Subcutaneous abdominal adipose tissue (tissue), 5 donors: ENCODE results near the gene SEMA3E.

Experiments used
- H3K27ac ChIP-seq: one replicate; pipeline ENCODE4 v1.7.0; 2013; ENCODE audit warnings: low read depth, mild to moderate bottlenecking, inconsistent platforms, low read length, moderate library complexity
- H3K27me3 ChIP-seq, 5 donors: one replicate each; pipeline ENCODE4 v1.7.0; 2013; ENCODE audit warnings: low read length in 5 of 5, inconsistent platforms in 1 of 5; ENCODE audit not compliant: control insufficient read depth in 5 of 5, insufficient read depth in 4 of 5
- H3K36me3 ChIP-seq, 5 donors: one replicate each; pipeline ENCODE4 v1.7.0; 2013; ENCODE audit warnings: low read length in 5 of 5; ENCODE audit not compliant: control insufficient read depth in 5 of 5, insufficient read depth in 5 of 5
- H3K4me1 ChIP-seq, 5 donors: one replicate each; pipeline ENCODE4 v1.7.0; 2013; ENCODE audit warnings: low read length in 5 of 5, mild to moderate bottlenecking in 3 of 5, moderate library complexity in 1 of 5; ENCODE audit not compliant: control insufficient read depth in 5 of 5, insufficient read depth in 5 of 5
- H3K4me3 ChIP-seq, 5 donors: one replicate each; pipeline ENCODE4 v1.7.0; 2013; ENCODE audit warnings: low read length in 5 of 5, low read depth in 1 of 5
- H3K9ac ChIP-seq, 5 donors: one replicate each; pipeline ENCODE4 v1.7.0; 2013; ENCODE audit warnings: low read length in 5 of 5, mild to moderate bottlenecking in 4 of 5, moderate library complexity in 3 of 5
- H3K9me3 ChIP-seq, 5 donors: one replicate each; pipeline ENCODE4 v1.7.0; 2013; ENCODE audit warnings: low read length in 5 of 5; ENCODE audit not compliant: control insufficient read depth in 5 of 5
- donor health status: healthy.
- donor health status: healthy.
- donor health status: healthy.
- donor health status: healthy.
- donor health status: healthy.

Gene SEMA3E

GRCh38 chr7:83643739-83644138 is 5.2 kb downstream of the SEMA3E start:
- Histone ChIP-seq H3K4me3 (no peak overlapping the region), H3K36me3 (no peaks in the 10 kb centered on the region), H3K27me3 (no peaks in the 10 kb centered on the region), H3K4me1 (peaks cover 0 to 8% (median 4%) of the 10 kb centered on the region in 5 donors), H3K9ac (no peak overlapping the region), H3K9me3 (no peaks in the 10 kb centered on the region), H3K27ac (no peak overlapping the region)

GRCh38 chr7:83643012-83643411 is 5.9 kb downstream of the SEMA3E start:
- Histone ChIP-seq H3K9me3 (no peaks in the 10 kb centered on the region), H3K4me3 (no peak overlapping the region), H3K36me3 (no peaks in the 10 kb centered on the region), H3K27me3 (no peaks in the 10 kb centered on the region), H3K4me1 (peaks cover 0 to 2% (median 0%) of the 10 kb centered on the region in 5 donors), H3K9ac (no peak overlapping the region), H3K27ac (no peak overlapping the region)

- Histone ChIP-seq H3K36me3 (no peaks in the 10 kb centered on the region), H3K9ac (no peak overlapping the region), H3K27ac (no peak overlapping the region), H3K9me3 (no peaks in the 10 kb centered on the region), H3K4me1 (peaks cover 0 to 2% (median 0%) of the 10 kb centered on the region in 5 donors), H3K27me3 (no peaks in the 10 kb centered on the region), H3K4me3 (no peak overlapping the region)
Observed at GRCh38 chr7:83640731-83641537, 8.0 kb downstream of the SEMA3E start.

GRCh38 chr7:83640240-83640639 is 8.7 kb downstream of the SEMA3E start:
- Histone ChIP-seq H3K4me3 (no peak overlapping the region), H3K4me1 (peaks cover 0 to 2% (median 0%) of the 10 kb centered on the region in 5 donors), H3K27ac (no peak overlapping the region)

DNA sequence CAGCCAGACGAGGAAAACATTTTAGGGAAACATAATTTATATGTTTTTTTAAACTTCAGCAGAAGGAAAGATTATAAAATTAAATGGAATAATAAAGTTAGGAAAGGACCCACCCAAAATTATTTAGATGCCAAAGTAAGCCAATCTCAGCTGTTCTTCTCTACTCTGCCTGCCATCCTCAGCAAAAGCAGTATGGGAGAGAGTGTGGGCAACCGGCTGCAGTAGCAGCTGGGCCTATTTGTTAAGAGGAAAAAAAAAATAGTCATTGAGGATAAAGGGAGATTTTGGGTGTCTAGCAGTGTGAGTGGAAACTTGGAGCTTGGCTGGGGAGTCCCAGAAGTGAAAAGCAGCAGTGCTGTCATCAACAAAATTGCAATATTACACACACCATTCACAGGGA is 15.4 kb downstream of the SEMA3E start:
- no peaks in the 10 kb centered on the region for H3K27me3 ChIP-seq
- H3K4me1 ChIP-seq: no peaks in the 10 kb centered on the region
- no peak overlapping the region for H3K4me3 ChIP-seq
- no peaks in the 10 kb centered on the region for H3K9me3 ChIP-seq
- H3K27ac ChIP-seq: no peak overlapping the region
- no peaks in the 10 kb centered on the region for H3K36me3 ChIP-seq
- H3K9ac ChIP-seq: no peak overlapping the region

More at GRCh38 chr7:83640240-83640639, 8.7 kb downstream of the SEMA3E start:
- H3K27me3 ChIP-seq: no peaks in the 10 kb centered on the region
- no peak overlapping the region for H3K9ac ChIP-seq
- H3K9me3 ChIP-seq: no peaks in the 10 kb centered on the region
- H3K36me3 ChIP-seq: no peaks in the 10 kb centered on the region

DNA sequence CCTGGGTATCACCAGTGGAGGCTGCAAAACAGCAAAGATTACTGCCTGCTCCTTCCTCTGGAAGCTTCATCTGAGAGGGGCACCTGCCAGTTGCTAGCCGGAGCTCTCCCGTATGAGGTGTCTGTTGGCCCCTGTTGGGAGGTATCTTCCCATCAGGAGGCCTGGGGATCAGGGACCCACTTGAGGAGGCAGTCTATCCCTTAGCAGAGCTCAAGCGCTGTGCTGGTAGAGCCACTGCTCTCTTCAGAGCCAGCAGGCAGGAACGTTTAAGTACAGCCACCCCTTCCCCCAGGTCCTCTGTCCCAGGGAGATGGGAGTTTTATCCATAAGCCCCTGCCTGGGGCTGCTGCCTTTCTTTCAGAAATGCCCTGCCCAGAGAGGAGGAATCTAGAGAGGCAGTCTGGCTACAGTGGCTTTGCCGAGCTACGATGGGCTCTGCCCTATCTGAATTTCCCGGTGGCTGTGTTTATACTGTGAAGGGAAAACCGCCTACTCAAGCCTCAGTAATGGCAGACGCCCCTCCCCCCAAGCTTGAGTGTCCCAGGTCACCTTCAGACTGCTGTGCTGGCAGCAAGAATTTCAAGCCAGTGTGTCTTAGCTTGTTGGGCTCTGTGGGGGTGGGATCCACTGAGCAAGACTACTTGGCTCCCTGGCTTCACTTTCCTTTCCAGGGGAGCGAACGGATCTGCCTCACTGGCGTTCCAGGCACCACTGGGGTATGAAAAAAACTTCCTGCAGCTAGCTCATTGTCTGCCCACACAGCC is 19.6 kb downstream of the SEMA3E start:
- no peaks in the 10 kb centered on the region for H3K27me3 ChIP-seq
- H3K4me1 ChIP-seq: no peaks in the 10 kb centered on the region
- no peak overlapping the region for H3K9ac ChIP-seq
- no peak overlapping the region for H3K27ac ChIP-seq
- no peaks in the 10 kb centered on the region for H3K36me3 ChIP-seq
- no peak overlapping the region for H3K4me3 ChIP-seq
- H3K9me3 ChIP-seq: peaks cover 0 to 3% (median 0%) of the 10 kb centered on the region in 5 donors

GRCh38 chr7:83617858-83618257 is 31.1 kb downstream of the SEMA3E start:
- no peaks in the 10 kb centered on the region for H3K27me3 ChIP-seq
- H3K9ac ChIP-seq: no peak overlapping the region
- no peak overlapping the region for H3K27ac ChIP-seq
- no peaks in the 10 kb centered on the region for H3K36me3 ChIP-seq
- no peak overlapping the region for H3K4me3 ChIP-seq
- no peaks in the 10 kb centered on the region for H3K4me1 ChIP-seq
- H3K9me3 ChIP-seq: no peaks in the 10 kb centered on the region

DNA sequence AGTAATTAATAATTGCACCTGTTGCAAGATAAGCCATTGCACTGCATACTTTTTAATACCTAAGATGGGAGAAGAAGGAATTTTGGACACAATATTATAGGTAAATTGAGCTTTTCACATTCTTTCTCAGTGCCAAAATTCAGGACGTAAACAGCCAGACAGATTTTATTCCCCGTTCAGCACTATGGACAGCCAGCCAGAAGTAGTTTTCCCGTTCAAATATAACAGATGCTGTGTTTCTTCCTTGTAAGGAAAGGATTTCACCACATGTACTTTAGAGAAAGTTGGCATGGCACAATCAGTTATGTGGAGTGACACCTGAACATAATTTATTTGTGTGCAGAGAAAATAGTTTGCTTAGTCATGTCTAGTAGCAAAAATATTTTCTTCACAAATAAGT is 34.8 kb downstream of the SEMA3E start:
- H3K27ac ChIP-seq: no peak overlapping the region
- no peaks in the 10 kb centered on the region for H3K27me3 ChIP-seq
- H3K4me1 ChIP-seq: no peaks in the 10 kb centered on the region
- no peak overlapping the region for H3K9ac ChIP-seq
- H3K9me3 ChIP-seq: no peaks in the 10 kb centered on the region
- no peak overlapping the region for H3K4me3 ChIP-seq
- no peaks in the 10 kb centered on the region for H3K36me3 ChIP-seq

- Histone ChIP-seq H3K27me3 (no peaks in the 10 kb centered on the region), H3K9me3 (no peaks in the 10 kb centered on the region), H3K36me3 (no peaks in the 10 kb centered on the region)
Observed at GRCh38 chr7:83613232-83613631, 35.7 kb downstream of the SEMA3E start.

DNA sequence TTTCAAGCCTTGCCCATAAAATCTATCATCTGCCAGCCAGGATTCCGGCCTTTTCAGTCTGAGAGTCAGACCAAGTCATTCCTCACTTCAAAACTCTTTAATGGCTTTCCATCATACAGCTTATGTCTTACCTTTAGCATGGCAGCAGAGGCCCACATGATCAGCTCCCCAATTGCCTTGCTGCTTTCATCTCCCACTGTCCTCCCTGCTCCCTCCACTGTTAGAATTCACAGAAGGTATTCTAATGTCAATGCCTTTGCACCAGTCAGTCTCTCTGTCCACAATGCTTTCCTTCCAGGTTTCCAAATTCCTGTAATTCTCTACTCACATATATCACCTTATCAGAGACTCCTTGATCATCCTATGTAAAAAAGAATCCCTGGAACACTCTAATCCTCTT is 37.2 kb downstream of the SEMA3E start:
- no peaks in the 10 kb centered on the region for H3K9me3 ChIP-seq
- no peaks in the 10 kb centered on the region for H3K27me3 ChIP-seq
- no peak overlapping the region for H3K27ac ChIP-seq
- no peaks in the 10 kb centered on the region for H3K4me1 ChIP-seq
- no peak overlapping the region for H3K9ac ChIP-seq
- H3K36me3 ChIP-seq: no peaks in the 10 kb centered on the region
- no peak overlapping the region for H3K4me3 ChIP-seq

More at GRCh38 chr7:83613232-83613631, 35.7 kb downstream of the SEMA3E start:
- H3K4me3 ChIP-seq: no peak overlapping the region
- no peaks in the 10 kb centered on the region for H3K4me1 ChIP-seq
- H3K9ac ChIP-seq: no peak overlapping the region
- H3K27ac ChIP-seq: no peak overlapping the region
